GM15510 (cell line): ENCODE results near the gene PTPRR.

Experiments used
- POLR2A ChIP-seq: IDR thresholded peaks from 3 replicates; pipeline ENCODE4 v1.6.1; 2011; ENCODE audit warnings: borderline replicate concordance; ENCODE audit not compliant: insufficient read length; ENCODE audit errors: extremely low read depth

Gene PTPRR

GRCh38 chr12:70928071-70928470 is 7.5 kb upstream of the PTPRR start:
- TF ChIP-seq POLR2A, result no peak

GRCh38 chr12:70927356-70927755 is 6.8 kb upstream of the PTPRR start:
- TF ChIP-seq POLR2A, result no peak

- no peak for TF ChIP-seq POLR2A
Observed at GRCh38 chr12:70925539-70925938, 5.0 kb upstream of the PTPRR start.

GRCh38 chr12:70920891-70921290 is 353 bp upstream of the PTPRR start:
- TF ChIP-seq POLR2A, result no peak

GRCh38 chr12:70919597-70920035 is 922 bp downstream of the PTPRR start:
- no peak for TF ChIP-seq POLR2A

GRCh38 chr12:70919176-70919575 is 1.4 kb downstream of the PTPRR start:
- TF ChIP-seq POLR2A, result no peak

- no peak for TF ChIP-seq POLR2A
Observed at GRCh38 chr12:70918321-70918720, 2.2 kb downstream of the PTPRR start.

GRCh38 chr12:70910666-70911065 is 9.9 kb downstream of the PTPRR start:
- no peak for TF ChIP-seq POLR2A

- TF ChIP-seq POLR2A, result no peak
Observed at GRCh38 chr12:70908978-70909377, 11.6 kb downstream of the PTPRR start.

- TF ChIP-seq POLR2A, result no peak
Observed at GRCh38 chr12:70907412-70907811, 13.1 kb downstream of the PTPRR start.

- TF ChIP-seq POLR2A, result no peak
Observed at GRCh38 chr12:70895956-70896355, 24.6 kb downstream of the PTPRR start.

GRCh38 chr12:70892593-70892992 is 27.9 kb downstream of the PTPRR start:
- no peak for TF ChIP-seq POLR2A

- TF ChIP-seq POLR2A, result no peak
Observed at GRCh38 chr12:70890895-70891832, 29.4 kb downstream of the PTPRR start.

- TF ChIP-seq POLR2A, result no peak
Observed at GRCh38 chr12:70885956-70886355, 34.6 kb downstream of the PTPRR start.

- TF ChIP-seq POLR2A, result no peak
Observed at GRCh38 chr12:70883855-70884254, 36.7 kb downstream of the PTPRR start.

GRCh38 chr12:70880744-70881143 is 39.8 kb downstream of the PTPRR start:
- no peak for TF ChIP-seq POLR2A
